RKO (cell line): ENCODE measurements around the gene HKDC1.
"Not testable (repeated sequence)": the region's sequence is repeated elsewhere in the genome, so short reads cannot be mapped to it uniquely, and the experiment has no call there.

Experiments
- DNase-seq: peaks from one replicate; pipeline ENCODE4 v3.0.0-alpha.2; 2016; ENCODE audit warnings: low spot score

HKDC1 gene

GRCh38 chr10:69281507-69282413 lies 61.6 kb downstream of the HKDC1 start:
- DNase-seq: no peak

DNA sequence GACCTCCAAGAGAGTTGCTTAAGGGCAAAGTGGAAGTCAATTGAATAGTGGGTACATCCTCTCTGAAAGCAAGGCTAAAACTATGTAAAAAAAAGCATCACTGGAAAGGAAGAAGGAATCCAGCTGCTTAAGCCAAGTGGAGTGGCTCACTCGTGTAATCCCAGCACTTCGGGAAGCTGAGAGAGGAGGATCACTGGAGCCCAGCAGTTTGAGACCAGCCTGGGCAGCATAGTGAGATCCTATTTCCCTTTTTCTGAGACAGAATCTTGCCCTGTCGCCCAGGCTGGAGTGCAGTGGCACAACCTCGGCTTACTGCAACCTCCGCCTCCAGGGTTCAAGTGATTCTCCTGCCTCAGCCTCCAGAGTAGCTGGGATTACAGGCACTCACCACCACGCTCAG lies 64.3 kb downstream of the HKDC1 start:
- DNase-seq: not testable (repeated sequence)

GRCh38 chr10:69285699-69286098 lies 65.6 kb downstream of the HKDC1 start:
- DNase-seq: no peak

GRCh38 chr10:69287181-69287580 lies 67.0 kb downstream of the HKDC1 start:
- no peak for DNase-seq

- no peak for DNase-seq
Observed at GRCh38 chr10:69290993-69291392, 70.9 kb downstream of the HKDC1 start.

- DNase-seq: no peak
Observed at GRCh38 chr10:69292459-69292858, 72.3 kb downstream of the HKDC1 start.

GRCh38 chr10:69295027-69295636 lies 75.0 kb downstream of the HKDC1 start:
- DNase-seq: no peak

DNA sequence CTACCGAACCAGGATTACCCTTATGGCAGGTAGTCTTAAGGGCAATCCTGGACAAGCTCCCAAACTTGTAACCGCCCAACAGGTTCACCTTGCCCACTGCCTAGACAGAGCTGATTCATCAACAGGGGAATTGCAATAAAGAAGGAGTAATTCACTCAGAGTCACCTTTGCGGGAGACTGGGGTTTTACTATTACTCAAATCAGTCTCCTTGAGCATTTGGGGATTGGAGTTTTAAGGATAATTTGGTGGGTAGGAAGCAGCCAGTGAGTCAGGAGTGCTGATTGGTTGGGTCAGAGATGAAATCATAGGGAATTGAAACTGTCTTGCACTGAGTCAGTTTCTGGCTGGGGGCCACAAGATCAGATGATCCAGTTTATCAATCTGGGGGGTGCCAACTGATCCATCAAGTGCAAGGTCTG lies 83.5 kb downstream of the HKDC1 start:
- DNase-seq: peak; percentile 34

- no peak for DNase-seq
Observed at GRCh38 chr10:69306421-69306820, 86.3 kb downstream of the HKDC1 start.

DNA sequence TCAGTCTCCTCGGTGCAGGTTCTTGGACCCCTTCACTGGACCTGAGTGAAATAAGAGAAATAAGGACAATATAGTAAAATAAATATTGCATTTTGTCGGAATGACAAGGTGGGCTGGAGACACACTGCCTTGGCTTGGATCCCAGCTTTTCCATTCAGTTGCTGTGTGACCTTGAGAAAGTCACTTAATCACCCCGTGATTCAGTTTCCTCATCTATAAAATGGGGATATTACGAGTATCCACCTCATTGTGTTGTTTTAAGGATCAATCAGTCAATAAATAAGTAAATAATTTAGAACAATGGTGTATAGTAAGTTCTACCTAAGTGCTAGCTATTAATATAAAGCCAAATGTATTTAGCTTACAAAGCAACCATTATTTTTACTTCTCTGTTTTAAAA lies 87.3 kb downstream of the HKDC1 start:
- no peak for DNase-seq

DNA sequence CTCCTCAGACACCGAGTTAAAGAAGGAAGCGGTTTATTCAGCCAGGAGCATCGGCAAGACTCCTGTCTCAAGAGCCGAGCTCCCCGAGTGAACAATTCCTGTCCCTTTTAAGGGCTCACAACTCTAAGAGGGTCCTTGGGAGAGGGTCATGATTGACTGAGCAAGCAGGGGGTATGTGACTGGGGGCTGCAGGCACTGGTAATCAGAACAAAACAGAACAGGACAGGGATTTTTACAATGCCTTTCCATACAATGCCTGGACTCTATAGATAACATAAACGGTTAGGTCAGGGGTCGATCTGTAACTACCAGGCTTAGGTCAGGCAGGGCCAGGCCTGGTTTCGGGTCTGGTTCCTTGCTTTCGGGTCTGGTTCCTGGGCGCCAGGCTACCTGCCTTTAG lies 88.2 kb downstream of the HKDC1 start:
- not testable (repeated sequence) for DNase-seq

DNA sequence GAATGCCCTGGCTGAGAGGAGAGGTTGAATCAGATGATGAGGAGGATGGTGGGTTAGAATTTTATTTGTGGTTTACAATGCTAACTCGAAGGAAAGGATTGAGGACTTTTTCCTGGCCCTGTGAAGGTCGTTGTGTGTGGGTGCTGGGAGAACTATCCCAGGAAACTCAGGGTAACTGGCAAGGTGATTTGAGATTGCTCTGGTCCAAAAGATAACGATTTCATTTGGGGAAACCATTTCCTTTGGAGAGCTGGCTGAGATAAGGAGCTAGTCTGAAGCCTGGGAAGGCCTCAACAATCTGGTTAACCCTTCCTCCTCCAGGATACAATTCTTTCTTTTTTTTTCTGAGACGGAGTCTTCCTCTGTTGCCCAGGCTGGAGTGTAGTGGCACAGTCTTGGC lies 91.2 kb downstream of the HKDC1 start:
- DNase-seq: no peak

DNA sequence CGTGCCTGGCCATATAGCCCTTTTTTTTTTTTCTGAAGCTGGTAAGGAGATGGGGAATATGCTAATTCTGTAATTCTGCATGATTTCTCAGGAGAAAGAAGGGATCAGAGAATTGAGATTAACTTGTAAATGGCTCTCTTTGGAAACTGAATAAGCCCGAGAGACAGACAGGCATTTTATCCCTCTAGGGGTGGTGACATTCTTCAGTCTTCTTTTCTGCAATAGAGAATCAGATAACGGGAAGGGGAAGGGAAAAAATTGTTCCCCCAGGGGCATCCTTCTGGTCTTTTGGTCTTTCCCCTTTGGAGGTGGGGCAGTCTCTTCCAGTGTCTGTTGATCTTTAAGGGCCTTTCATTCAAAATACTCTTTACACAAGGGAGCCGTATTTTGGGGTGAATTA lies 92.4 kb downstream of the HKDC1 start:
- no peak for DNase-seq

DNA sequence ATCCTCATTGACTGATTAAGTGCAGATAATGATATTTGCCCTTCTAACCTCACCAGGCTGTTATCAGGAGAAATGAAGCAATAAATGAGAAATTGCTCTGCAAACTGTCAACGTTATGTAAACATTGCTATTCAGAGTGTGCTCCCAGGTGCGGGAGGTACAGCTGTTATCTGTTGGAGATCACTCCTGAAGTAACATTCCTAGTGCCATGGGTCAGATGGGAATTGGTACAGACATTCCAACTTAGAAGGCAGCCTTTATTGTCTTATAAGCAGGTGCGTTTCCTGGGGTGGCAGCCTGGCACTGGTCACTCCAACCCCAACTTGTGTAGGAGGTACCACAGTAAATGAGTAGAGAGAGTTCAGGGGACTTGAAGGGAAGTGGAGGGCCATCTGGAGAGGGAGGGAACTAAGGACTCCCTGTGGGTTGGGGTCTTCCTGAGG lies 95.0 kb downstream of the HKDC1 start:
- no peak for DNase-seq

DNA sequence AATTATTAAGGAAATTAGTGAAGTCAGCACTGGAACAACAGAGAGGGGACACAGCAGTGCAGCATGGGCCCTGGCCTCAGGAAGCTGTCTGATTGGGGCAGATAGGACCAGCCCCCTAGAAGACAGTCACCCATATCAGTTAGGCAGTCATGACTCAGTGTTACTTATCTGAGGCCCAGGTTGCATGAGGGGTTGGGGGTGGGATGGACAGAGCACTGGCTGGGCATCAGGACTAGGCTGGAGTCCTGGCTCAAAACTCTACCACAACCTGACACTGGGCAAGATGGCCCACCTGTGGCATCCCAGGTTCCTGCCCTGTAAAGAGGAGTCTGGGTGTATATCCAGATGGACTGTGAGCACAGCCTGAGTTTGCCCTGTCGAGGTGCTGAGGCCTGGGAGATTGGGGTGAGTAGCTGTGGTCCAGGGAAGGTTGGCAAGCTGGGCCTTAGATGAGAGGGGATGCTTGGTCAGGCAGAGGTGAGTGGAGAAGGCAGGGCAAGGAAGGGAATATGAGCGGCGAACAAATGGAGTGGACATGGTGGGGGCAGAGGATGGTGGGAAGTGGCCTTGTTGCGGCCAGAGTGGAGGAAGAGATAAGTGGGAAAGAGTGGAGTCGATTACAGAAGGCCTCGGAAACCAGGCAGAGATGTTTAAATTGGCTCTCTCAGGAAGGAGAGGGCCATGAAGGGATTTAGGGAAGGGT lies 95.6 kb downstream of the HKDC1 start:
- DNase-seq: no peak

DNA sequence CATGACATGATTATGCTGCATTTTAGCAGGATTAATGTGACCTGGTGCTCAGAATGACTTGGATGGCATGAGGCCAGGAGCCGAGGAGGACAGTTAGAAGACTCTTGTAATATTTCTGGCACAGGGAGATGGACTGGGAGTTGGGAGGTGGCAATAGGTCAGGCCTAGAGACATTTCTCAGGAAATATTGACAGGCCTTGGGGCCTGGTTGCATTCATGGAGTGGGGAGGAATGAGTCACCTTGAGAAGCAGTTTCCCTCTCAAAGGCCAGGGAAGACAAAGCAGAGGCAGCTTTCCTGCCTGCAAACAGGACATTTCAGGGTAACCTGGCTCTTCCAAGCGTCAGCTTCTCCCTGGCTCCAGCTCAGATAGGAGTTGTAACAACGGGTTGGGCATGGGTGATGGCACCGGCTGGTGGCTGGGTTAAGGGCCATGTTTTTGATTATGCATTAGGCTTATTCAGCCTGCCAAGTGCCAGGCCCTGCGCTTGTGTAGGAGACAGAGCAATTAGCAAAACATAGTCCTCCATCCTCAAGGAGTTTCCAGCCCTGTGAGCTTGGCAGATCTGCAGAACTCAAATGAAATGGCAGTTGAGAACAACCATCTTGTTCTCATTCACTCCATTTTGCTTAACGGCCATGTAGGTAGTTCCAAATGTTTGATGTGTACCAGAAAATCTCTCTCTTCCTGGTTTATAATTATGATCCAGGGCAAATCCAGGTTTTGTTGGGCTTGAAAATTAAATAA lies 96.4 kb downstream of the HKDC1 start:
- no peak for DNase-seq
